H1 (cell line): ENCODE results near the gene DPM2. TPM values are rescaled to one million over a fixed set of nuclear protein-coding genes. Genes with fewer than 3 reads are reported as not detected.
A peak's percentile ranks its signal among the peaks of the same experiment; 100 is the strongest.

Experiments used
- CTCF ChIA-PET: fragments of 300-600 bp; sonication (Branson Sonifier 250); formaldehyde crosslinking; loops from one replicate; lab custom pipeline; 2021; ENCODE audit not compliant: partially characterized antibody; lab: Charles Lee
- POLR2A ChIA-PET: fragments of 300-600 bp; sonication (Branson Sonifier 250); formaldehyde crosslinking; loops from one replicate; lab custom pipeline; 2021; ENCODE audit warnings: inconsistent platforms; ENCODE audit not compliant: partially characterized antibody; lab: Charles Lee
- DNase-seq, 2 experiments: peaks; one replicate each; pipeline versions ENCODE4 v3.0.0 to v3.0.0-alpha.2; 2010 to 2022; ENCODE audit warnings: low spot score in 2 of 2, low read depth in 1 of 2, mixed read lengths in 1 of 2
- FAIRE-seq: peaks from 2 replicates; lab custom pipeline; 2011; peaks lifted over from hg19 to GRCh38; lab: Jason Lieb, UNC
- H2AFZ ChIP-seq: 2 replicates; pipeline ENCODE4 v1.8.1; 2012; ENCODE audit warnings: low read length, inconsistent platforms
- H2AK5ac ChIP-seq: 2 replicates; pipeline ENCODE4 v1.6.1; 2013; ENCODE audit warnings: low read depth, low read length
- H2BK120ac ChIP-seq: replicated peaks from 2 replicates; pipeline ENCODE3; 2013; ENCODE audit warnings: low read depth, low read length, inconsistent platforms
- H2BK12ac ChIP-seq: 2 replicates; pipeline ENCODE4 v1.6.1; 2013; ENCODE audit warnings: low read depth, low read length
- H2BK15ac ChIP-seq: 2 replicates; pipeline ENCODE4 v1.6.1; 2013; ENCODE audit warnings: low read length
- H2BK20ac ChIP-seq: 2 replicates; pipeline ENCODE4 v1.6.1; 2013; ENCODE audit warnings: low read length
- H2BK5ac ChIP-seq: 2 replicates; pipeline ENCODE4 v1.6.1; 2013; ENCODE audit warnings: low read depth, low read length
- H3K14ac ChIP-seq: 2 replicates; pipeline ENCODE4 v1.6.1; 2013; ENCODE audit warnings: inconsistent platforms; ENCODE audit not compliant: insufficient read length
- H3K18ac ChIP-seq: 2 replicates; pipeline ENCODE4 v1.6.1; 2013; ENCODE audit warnings: low read length; ENCODE audit errors: extremely low read depth
- H3K23ac ChIP-seq: 2 replicates; pipeline ENCODE4 v1.6.1; 2013; ENCODE audit warnings: inconsistent platforms; ENCODE audit not compliant: insufficient read length
- H3K23me2 ChIP-seq: 2 replicates; pipeline ENCODE4 v1.6.1; 2013; ENCODE audit warnings: low read depth, low read length
- H3K27ac ChIP-seq: 2 replicates; pipeline ENCODE4 v1.6.1; 2011; ENCODE audit warnings: low read depth, low read length, inconsistent platforms
- H3K27me3 ChIP-seq, 4 experiments: replicated peaks in 1 of 4; 1 replicate in 1 of 4; 2 replicates in 3 of 4; pipeline versions ENCODE4 v1.6.1 to v1.8.1; 2011 to 2013; ENCODE audit warnings: low read length in 3 of 4, mild to moderate bottlenecking in 3 of 4, inconsistent platforms in 2 of 4, mixed read lengths in 2 of 4, moderate library complexity in 1 of 4; ENCODE audit not compliant: control insufficient read depth in 3 of 4, insufficient read depth in 3 of 4; ENCODE audit errors: extremely low read depth in 1 of 4
- H3K36me3 ChIP-seq, 4 experiments: 2 replicates each; pipeline versions ENCODE4 v1.6.1 to v1.8.1; 2011 to 2013; ENCODE audit warnings: mild to moderate bottlenecking in 4 of 4, low read length in 3 of 4, moderate library complexity in 2 of 4, control low read depth in 1 of 4, inconsistent platforms in 1 of 4; ENCODE audit not compliant: insufficient read depth in 4 of 4, control insufficient read depth in 2 of 4
- H3K4ac ChIP-seq: replicated peaks from 2 replicates; pipeline ENCODE3; 2013; ENCODE audit warnings: low read length, low read depth, mixed read lengths, inconsistent platforms; ENCODE audit not compliant: insufficient read length
- H3K4me1 ChIP-seq, 4 experiments: replicated peaks in 1 of 4; 1 replicate in 1 of 4; 2 replicates in 3 of 4; pipeline versions ENCODE4 v1.6.1 to v1.8.1; 2011 to 2013; ENCODE audit warnings: low read length in 3 of 4, inconsistent platforms in 2 of 4, mixed read lengths in 1 of 4; ENCODE audit not compliant: insufficient read depth in 4 of 4, control insufficient read depth in 3 of 4
- H3K4me2 ChIP-seq, 2 experiments: 2 replicates each; pipeline versions ENCODE4 v1.6.1 to v1.8.1; 2011 to 2013; ENCODE audit warnings: low read depth in 2 of 2, low read length in 2 of 2, control low read depth in 1 of 2, inconsistent platforms in 1 of 2, mild to moderate bottlenecking in 1 of 2; ENCODE audit not compliant: insufficient read depth in 1 of 2
- H3K4me3 ChIP-seq, 4 experiments: fragments of 200-600, 300-600 bp in 1 of 4; sonication (generic), shearing (Covaris generic), sonication (Bioruptor Twin) in 1 of 4; 2 replicates each; pipeline versions ENCODE4 v1.5.1 to v1.8.1; 2011 to 2016; ENCODE audit warnings: low read length in 4 of 4, low read depth in 3 of 4, control low read depth in 2 of 4, inconsistent platforms in 2 of 4, mild to moderate bottlenecking in 2 of 4, mixed read lengths in 1 of 4, moderate library complexity in 1 of 4; ENCODE audit not compliant: insufficient read depth in 2 of 4; ENCODE audit errors: extremely low read depth in 1 of 4
- H3K56ac ChIP-seq: replicated peaks from 2 replicates; pipeline ENCODE3; 2013; ENCODE audit warnings: low read depth, mild to moderate bottlenecking, mixed read lengths, low read length, inconsistent platforms; ENCODE audit not compliant: insufficient read length
- H3K79me1 ChIP-seq: 2 replicates; pipeline ENCODE4 v1.6.1; 2013; ENCODE audit warnings: low read depth, low read length, control low read depth
- H3K79me2 ChIP-seq, 2 experiments: 2 replicates each; pipeline versions ENCODE4 v1.6.1 to v1.8.1; 2012 to 2013; ENCODE audit warnings: low read length in 2 of 2, mild to moderate bottlenecking in 2 of 2, inconsistent platforms in 1 of 2; ENCODE audit not compliant: insufficient read depth in 2 of 2, control insufficient read depth in 1 of 2
- H3K9ac ChIP-seq, 4 experiments: replicated peaks in 1 of 4; 1 replicate in 1 of 4; 2 replicates in 3 of 4; pipeline versions ENCODE4 v1.6.1 to v1.8.1; 2011 to 2013; ENCODE audit warnings: low read depth in 3 of 4, low read length in 3 of 4, control low read depth in 2 of 4, mild to moderate bottlenecking in 2 of 4, moderate library complexity in 2 of 4, inconsistent platforms in 1 of 4; ENCODE audit errors: extremely low read depth in 1 of 4
- H3K9me3 ChIP-seq, 2 experiments: 2 replicates each; pipeline versions ENCODE4 v1.6.1 to v1.8.1; 2012 to 2013; ENCODE audit warnings: mild to moderate bottlenecking in 2 of 2, moderate library complexity in 2 of 2, control low read depth in 1 of 2, inconsistent platforms in 1 of 2, low read depth in 1 of 2, low read length in 1 of 2, mixed read lengths in 1 of 2; ENCODE audit not compliant: insufficient read depth in 2 of 2
- H4K20me1 ChIP-seq, 2 experiments: replicated peaks in 1 of 2; 2 replicates each; pipeline versions ENCODE3 to v1.8.1; 2011 to 2013; ENCODE audit warnings: inconsistent platforms in 2 of 2, low read length in 2 of 2, mild to moderate bottlenecking in 1 of 2; ENCODE audit not compliant: insufficient read depth in 2 of 2, control insufficient read depth in 1 of 2
- H4K5ac ChIP-seq: 2 replicates; pipeline ENCODE4 v1.6.1; 2013; ENCODE audit warnings: low read length, low read depth, mixed read lengths, inconsistent platforms; ENCODE audit not compliant: insufficient read length
- H4K8ac ChIP-seq: 2 replicates; pipeline ENCODE4 v1.8.0; 2013; ENCODE audit warnings: mild to moderate bottlenecking, moderate library complexity, low read length, inconsistent platforms; ENCODE audit not compliant: insufficient read depth; ENCODE audit errors: extremely low read depth
- H4K91ac ChIP-seq: replicated peaks from 2 replicates; pipeline ENCODE3; 2013; ENCODE audit warnings: low read length, mixed read lengths, inconsistent platforms; ENCODE audit not compliant: insufficient read length
- ATF2 ChIP-seq: IDR thresholded peaks from 2 replicates; pipeline ENCODE4 v1.6.1; 2012; ENCODE audit warnings: low read length, inconsistent platforms
- KDM4A ChIP-seq: IDR thresholded peaks from one replicate; pipeline ENCODE4 v1.7.1; 2012; ENCODE audit warnings: low read depth, mild to moderate bottlenecking, moderate library complexity, low read length, inconsistent platforms; ENCODE audit not compliant: severe bottlenecking
- PHF8 ChIP-seq: fragments of 200-600 bp; sonication (generic); conservative IDR thresholded peaks from 2 replicates; pipeline ENCODE4 v1.7.1; 2012; ENCODE audit warnings: low read depth, mild to moderate bottlenecking, inconsistent platforms, low read length, moderate library complexity
- SP1 ChIP-seq: IDR thresholded peaks from 2 replicates; pipeline ENCODE4 v1.6.1; 2011; ENCODE audit warnings: low read depth, low read length
- TAF7 ChIP-seq: optimal IDR thresholded peaks from 2 replicates; pipeline ENCODE3; 2011; ENCODE audit warnings: low read depth, mild to moderate bottlenecking, inconsistent platforms, low read length, moderate library complexity, borderline replicate concordance
- TBP ChIP-seq: IDR thresholded peaks from 2 replicates; pipeline ENCODE4 v1.6.1; 2011; ENCODE audit warnings: low read depth, low read length, improper control_type of control experiment
- WGBS, 2 experiments: shearing (Covaris generic) in 1 of 2; methylation state at CpG; one replicate each; pipeline versions ENCODE4 v1.1.6 to v1.1.7; 2013 to 2015; ENCODE audit warnings: low lambda C conversion rate in 2 of 2, mixed read lengths in 2 of 2, inconsistent platforms in 1 of 2, low coverage in 1 of 2, missing lambda C conversion rate in 1 of 2; ENCODE audit not compliant: insufficient replicate concordance in 2 of 2, insufficient coverage in 1 of 2, insufficient read length in 1 of 2; ENCODE audit errors: extremely low coverage in 1 of 2, missing lambda C conversion rate in 1 of 2; 5-methylcytosine and 5-hydroxymethylcytosine counted together
- polyA plus RNA-seq, 7 experiments: library from polyadenylated mRNA; depleted of rRNA in 3 of 7; stranded (reverse) in 5 of 7; unstranded in 2 of 7; fragments of >200 nt in 5 of 7; fragments of 200-250 nt in 2 of 7; gene quantifications; 1 replicate in 5 of 7; 2 replicates in 1 of 7; 4 replicates in 1 of 7; pipeline versions ENCODE4 v1.2.1 to v1.2.3, GENCODE V29; 2011 to 2013; ENCODE audit warnings: missing spikeins in 2 of 7, mixed read lengths in 2 of 7
- total RNA-seq: library from RNA; stranded (reverse); fragmentation: NEBNext Ultra II Directional; extraction: Animal tissue kit (Norgen Biotek cat#: 25700); gene quantifications from 2 replicates; pipeline ENCODE4 v1.2.1, GENCODE V29; 2021

The DPM2 gene
- total and polyA plus RNA-seq, 2 of the 8 experiments (the other 6 are each of a cell fraction or from before 2014, with no cell fraction given) = 45.4 to 95.4 TPM

- TF ChIP-seq SP1 = peak; percentile 23; the same call in 1 of the 2 replicates
- 0 out of 2 replicates have a peak, but pooled peaks have one; percentile 14 for TF ChIP-seq PHF8
- peak; percentile 14 for TF ChIP-seq KDM4A
- no peak for TF ChIP-seq ATF2
- TF ChIP-seq TAF7 = no peak
- no peak for TF ChIP-seq TBP
- no peak overlapping the region for H3K27ac ChIP-seq
- peak overlapping the region; percentile 26 to 62 (median 52) for H3K4me3 ChIP-seq
- no peak overlapping the region for H4K5ac ChIP-seq
- H4K20me1 ChIP-seq = peaks cover 1 to 18% of the 10 kb centered on the region in 2 experiments
- H2BK20ac ChIP-seq = no peak overlapping the region
- H3K56ac ChIP-seq = no peak overlapping the region
- CTCF ChIA-PET = interaction anchor here (0.7 to 35.5 kb wide), 7 partner anchors 11 to 220 kb away, joined by 3 to 825 read pairs (median 5); partner anchors contain the start of gene TOR2A
- 37% methylated on average over 18 of the region's 18 CpGs; no CpG with 5 or more reads in 1 of the 2 experiments for WGBS, 2 experiments
- no peaks in the 10 kb centered on the region for H3K9me3 ChIP-seq
- POLR2A ChIA-PET = interaction anchor here (0.8 to 1.2 kb wide), 6 partner anchors 12 to 167 kb away, joined by 3 to 6 read pairs (median 3); no protein-coding TSS in a partner anchor
- peak overlapping the region; percentile 3; the same call in 1 of the 2 replicates for H2BK5ac ChIP-seq
- H3K79me1 ChIP-seq = peaks cover 6% of the 10 kb centered on the region; the same call in 1 of the 2 replicates
- H3K79me2 ChIP-seq = peaks cover 0 to 4% of the 10 kb centered on the region in 2 experiments; a peak in 1 of 4 replicates
- no peak overlapping the region for H2AFZ ChIP-seq
- peak in 1 of 2 experiments; percentile 64 for DNase-seq
- peak overlapping the region; percentile 90 for H2BK12ac ChIP-seq
- H4K8ac ChIP-seq = peak overlapping the region; percentile 86; the same call in 1 of the 2 replicates
- H3K14ac ChIP-seq = no peak overlapping the region
- peaks cover 19% of the 10 kb centered on the region; the same call in 1 of the 2 replicates for H3K23me2 ChIP-seq
- FAIRE-seq = no peak
- no peak overlapping the region for H4K91ac ChIP-seq
- no peak overlapping the region for H2BK120ac ChIP-seq
- peaks cover 13 to 26% (median 21%) of the 10 kb centered on the region in 4 experiments for H3K4me1 ChIP-seq
- peaks cover 0 to 3% (median 0%) of the 10 kb centered on the region in 4 experiments; a peak in 2 of 8 replicates for H3K36me3 ChIP-seq
- H3K18ac ChIP-seq = 0 out of 2 replicates have a peak overlapping the region, but pooled peaks have one; percentile 79
- H3K4ac ChIP-seq = peak overlapping the region; percentile 12
- H3K23ac ChIP-seq = no peak overlapping the region
- peaks cover 0 to 18% (median 16%) of the 10 kb centered on the region in 4 experiments; a peak in 6 of 7 replicates for H3K27me3 ChIP-seq
- H3K4me2 ChIP-seq = peak overlapping the region; percentile 73 to 76
- peak overlapping the region; percentile 81; the same call in 1 of the 2 replicates for H2BK15ac ChIP-seq
- 0 out of 2 replicates have a peak overlapping the region, but pooled peaks have one; percentile 47 for H2AK5ac ChIP-seq
- peak overlapping the region in 1 of 4 experiments; percentile 36; a peak in 2 of 7 replicates for H3K9ac ChIP-seq
Observed at GRCh38 chr9:127931092-127931881, 6.4 kb downstream of the DPM2 start.
